SH-SY5Y (cell line): Measurements from ENCODE around the gene LYL1.

Experiments
- GATA2 ChIP-seq: IDR thresholded peaks from 2 replicates; pipeline ENCODE4 v1.6.1; 2011; ENCODE audit warnings: mild to moderate bottlenecking, low read depth, low read length
- GATA3 ChIP-seq: IDR thresholded peaks from 2 replicates; pipeline ENCODE4 v1.6.1; 2011; ENCODE audit warnings: low read depth, mild to moderate bottlenecking, low read length, moderate library complexity

DNA sequence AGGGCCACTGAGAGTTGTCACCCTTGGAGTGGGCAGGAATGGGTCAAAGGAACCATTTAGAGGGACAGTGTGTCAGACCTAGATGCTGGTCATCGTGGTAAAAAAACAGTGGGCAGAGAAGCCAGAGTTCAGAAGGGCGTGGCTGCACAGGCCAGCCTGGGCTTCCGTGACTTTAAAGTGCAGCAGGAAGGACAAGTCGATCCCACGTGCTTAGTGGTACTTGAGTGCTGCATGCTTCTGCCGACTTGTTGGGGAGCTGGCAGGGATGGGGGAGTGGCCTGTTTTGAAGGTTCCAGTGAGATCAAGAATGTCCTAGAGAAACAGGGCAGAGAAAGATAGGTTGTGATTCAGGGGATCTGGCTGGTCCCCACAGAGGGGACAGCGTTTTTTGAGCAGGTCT is 17.0 kb downstream of the LYL1 start:
- TF ChIP-seq GATA2, result no peak
- no peak for TF ChIP-seq GATA3
